Measurements from ENCODE around the gene RXFP4.

GRCh38 chr1:155966750-155967149 is 25.3 kb downstream of the RXFP4 start:
- TF ChIP-seq CTCF (IDR thresholded peaks at IDR 0.05; ENCODE audit: insufficient read depth, low read depth, low read length) = no peak
- TF ChIP-seq EZH2 (IDR thresholded peaks at IDR 0.05; ENCODE audit: insufficient read depth, low read length) = no peak

All from astrocyte (in vitro differentiated cells and primary cell).